CD4-positive, alpha-beta T cell treated with Interferon gamma for 1 hour (primary cell): ENCODE data around the gene PTCSC3.

ENCODE experiments used
- DNase-seq: peaks from one replicate; pipeline ENCODE4 v3.0.0-alpha.2; 2020

The PTCSC3 gene

DNA sequence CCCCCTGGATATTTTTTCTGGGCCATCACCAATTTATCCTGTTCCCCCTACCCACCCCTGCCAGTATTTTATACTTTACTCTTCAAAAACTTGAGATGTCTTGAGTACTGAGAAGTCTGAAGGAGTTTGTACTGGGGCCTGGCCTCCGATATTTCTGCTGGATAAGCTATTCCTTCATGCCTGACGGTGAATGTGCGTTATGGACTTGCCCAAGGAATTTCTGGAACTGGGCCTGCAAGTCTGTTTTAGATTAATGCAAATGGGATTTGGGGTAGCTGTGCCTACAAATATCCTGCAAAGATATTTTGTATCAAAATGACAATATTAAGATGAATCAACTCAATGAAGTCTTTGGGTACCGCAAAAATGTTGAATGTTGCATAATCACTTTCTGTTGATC is at the start of gene PTCSC3:
Gene PTCSC3, minus strand, starts transcription at position 199 of the 400 bp plus-strand sequence.
- no peak for DNase-seq

DNA sequence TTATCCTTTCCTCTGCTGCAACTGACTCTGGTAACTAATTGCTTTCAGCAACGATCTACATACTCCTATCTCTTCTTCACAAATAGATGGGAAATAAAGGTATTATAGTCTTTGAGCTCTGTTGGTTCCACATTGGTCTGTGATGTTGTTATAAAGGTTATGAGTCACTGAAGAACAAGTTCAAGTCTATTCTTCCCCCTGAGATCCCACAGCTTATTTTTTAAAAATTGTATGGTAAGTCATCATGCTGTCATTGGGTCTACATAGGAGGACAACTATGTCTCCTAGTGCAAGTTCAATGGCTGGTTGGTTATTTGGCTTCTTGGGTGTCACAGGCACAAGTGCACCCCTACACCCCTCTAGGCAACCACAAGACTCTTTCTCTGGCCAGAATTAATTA is 49.6 kb upstream of the PTCSC3 start:
- DNase-seq = no peak

DNA sequence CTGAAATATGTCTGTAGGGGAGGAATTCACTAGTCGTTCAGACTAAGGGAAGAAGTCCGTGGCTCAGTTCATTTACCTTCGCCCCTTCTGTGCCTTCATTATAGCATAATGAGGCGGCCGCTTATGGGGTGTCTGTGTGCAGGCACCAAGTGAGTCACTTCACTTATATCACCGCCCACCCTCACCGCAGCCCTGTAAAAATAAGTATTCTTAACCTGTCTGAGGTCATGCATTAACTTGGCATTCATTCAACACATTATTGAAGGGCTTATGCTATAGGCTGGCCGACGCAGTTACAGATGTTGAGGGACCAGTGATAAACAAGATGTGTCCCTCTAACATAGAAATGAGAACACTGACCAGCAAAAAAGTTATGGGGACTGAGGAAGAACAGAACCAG is 47.7 kb upstream of the PTCSC3 start:
- no peak for DNase-seq

DNA sequence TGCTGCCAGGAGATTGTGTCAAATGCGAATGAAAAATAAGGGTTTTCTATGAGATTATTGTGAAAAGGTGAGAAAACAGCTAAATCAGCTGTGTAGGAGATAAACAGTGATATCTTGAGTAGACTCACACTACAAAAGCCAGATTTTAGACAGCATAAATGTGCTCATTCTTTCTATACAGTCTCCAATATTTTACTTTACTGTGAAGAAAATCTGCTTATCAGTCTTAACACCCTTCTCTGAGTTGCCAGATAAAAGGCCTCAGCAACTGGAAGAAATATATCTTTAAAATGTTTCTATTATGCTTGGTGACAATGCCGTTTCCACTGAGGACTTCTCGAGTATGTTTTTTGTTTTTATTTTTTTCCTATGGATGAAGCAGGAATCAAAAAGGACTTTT is 47.0 kb upstream of the PTCSC3 start:
- DNase-seq = no peak

DNA sequence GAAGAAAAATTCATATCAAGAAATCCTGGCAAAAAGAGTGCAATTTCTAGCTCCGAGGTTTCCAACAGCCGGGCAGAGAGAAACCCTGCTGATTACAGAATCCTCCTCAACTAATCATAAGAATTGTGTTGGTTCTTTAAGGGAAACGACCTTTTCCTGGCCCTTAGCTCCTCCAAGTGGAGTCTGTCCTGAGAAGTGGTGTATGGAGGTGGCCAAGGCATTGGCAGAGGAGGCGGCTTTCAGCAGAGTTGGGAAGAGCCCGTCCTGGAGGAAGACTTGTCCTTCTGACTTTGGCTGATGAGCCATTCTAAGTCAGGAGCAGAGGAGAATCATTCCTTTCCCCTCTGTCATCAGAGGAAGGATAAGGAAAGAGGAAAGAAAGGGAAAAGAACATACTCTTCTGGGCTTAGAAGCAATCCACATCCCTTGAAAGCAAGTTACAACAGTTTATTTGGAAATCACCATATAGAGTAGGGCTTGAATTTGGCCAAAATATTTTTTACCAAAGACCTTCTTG is 46.5 kb upstream of the PTCSC3 start:
- DNase-seq = no peak

DNA sequence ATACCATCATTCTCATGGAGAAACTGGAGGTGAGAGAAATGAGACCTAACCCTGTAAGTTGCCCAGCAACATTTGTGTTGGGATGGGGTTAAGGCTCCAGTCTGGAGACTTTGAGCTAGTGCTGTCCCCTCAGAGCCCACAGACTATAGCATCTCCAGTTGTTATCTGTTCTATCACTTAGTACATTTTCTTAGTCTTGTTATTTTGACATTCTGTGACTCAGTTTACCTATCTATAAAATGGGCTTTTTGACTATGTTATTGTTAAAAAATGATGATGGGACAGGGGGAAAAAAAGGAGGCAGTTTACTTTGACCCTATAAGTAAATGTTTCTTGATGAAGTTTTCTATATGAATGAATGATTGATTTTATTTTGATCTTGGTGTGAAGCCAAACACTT is 45.8 kb upstream of the PTCSC3 start:
- no peak for DNase-seq

DNA sequence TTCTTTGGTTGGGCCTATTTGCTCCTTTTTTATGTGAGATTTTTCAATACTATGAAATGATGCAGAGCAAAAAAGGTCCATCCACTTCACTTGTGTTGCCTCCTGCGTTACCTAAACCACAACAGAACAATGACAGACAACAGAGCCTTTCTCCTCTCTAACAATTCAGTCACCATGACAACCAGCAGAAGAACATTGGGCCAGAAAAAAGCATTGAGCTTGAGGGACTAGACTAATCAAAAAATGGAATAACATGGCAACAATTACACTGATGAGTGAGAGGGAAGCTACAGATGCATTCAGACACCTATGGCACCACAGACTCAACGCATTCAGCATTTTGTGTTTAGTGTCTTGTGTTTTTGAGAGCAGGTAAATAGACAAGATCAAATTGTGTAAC is 44.6 kb upstream of the PTCSC3 start:
- no peak for DNase-seq

DNA sequence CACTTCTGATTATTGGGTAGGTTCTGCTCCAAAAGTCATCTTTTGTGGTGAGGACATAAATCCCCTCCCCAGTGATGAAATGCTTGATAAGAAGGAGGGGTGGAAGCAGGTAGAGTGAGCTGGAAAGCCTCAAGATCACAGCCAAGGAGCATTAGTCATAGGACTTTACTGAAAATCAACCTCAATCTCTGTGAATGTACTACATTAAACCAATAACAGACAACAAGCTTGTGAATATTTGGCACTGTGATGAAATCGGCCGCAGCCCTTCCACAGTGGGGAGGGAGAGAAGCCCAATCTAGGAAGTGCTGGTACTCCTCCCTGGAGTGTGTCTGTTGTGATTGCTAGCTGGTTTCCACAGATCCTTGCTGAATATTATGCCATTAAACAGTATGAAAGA is 41.2 kb upstream of the PTCSC3 start:
- no peak for DNase-seq

DNA sequence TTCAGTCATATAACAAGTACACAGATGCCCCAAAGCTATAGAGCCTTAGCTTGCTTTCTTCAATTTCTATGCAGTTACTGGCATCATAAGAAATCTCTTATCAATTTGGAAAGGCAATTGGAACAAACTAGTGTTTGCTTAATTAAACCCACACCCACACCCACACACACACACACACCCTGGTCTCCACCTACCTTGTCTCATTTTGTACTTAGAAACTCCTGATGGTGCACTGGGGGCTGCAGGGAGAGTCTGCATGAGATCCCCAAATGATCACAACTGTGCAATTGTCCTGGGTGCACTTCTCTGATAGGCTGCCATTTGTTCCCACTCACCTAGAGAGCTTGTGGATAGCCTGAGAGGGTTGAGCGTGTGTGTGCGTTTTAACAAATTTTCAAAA is 40.5 kb upstream of the PTCSC3 start:
- DNase-seq = no peak

DNA sequence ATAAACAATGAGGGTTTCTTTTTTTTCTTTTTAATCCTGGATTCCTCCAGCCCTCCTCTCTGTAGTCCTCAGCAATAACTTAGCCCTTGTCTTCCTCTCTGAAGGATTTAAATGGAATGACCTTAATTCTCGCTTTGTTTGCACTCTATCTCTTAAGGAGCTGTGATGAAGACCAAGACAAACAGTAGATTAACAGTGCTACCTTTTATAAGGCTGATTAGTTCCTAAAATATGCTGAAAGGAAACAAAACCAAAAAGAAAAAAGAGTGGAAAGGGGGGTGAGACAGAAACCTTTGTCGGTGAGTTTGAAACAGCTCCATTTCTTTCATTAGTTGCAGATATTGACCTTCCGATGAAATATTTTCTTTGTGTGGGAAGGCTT is 38.7 kb upstream of the PTCSC3 start:
- DNase-seq = no peak

DNA sequence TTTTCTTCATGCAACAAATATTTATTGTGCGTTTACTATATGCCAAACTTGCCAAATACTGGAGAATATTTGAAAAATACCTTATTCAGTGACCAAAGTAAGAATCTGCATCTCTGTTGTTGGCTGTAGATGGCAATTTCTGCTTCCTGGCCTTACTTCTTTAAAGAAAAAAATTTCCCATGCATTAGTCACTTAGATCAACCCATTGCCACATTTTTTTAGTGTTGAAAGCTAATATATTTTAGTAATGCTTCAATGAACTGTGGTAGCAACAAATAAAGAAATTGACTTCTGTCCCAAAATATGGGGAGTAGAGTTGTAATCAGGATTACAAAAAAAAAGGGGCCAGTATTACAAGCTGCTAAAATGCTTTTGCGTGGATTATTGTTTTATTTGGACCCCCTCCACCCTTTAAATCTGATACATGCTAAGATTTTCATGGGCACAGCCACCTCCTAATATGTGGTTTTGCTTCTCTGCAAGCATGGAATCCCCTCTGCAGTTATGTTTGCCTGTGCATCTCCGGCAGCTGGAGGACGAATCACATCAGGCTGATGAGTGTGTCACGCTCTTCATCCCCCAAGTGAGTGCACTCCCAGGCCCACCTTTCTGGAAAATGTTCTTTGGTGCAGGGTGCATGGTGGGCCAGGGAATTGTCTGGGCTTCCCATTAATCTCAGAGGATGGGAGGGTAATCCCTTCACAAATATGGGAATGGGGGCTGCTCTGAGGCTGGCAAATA is 38.1 kb upstream of the PTCSC3 start:
- no peak for DNase-seq

DNA sequence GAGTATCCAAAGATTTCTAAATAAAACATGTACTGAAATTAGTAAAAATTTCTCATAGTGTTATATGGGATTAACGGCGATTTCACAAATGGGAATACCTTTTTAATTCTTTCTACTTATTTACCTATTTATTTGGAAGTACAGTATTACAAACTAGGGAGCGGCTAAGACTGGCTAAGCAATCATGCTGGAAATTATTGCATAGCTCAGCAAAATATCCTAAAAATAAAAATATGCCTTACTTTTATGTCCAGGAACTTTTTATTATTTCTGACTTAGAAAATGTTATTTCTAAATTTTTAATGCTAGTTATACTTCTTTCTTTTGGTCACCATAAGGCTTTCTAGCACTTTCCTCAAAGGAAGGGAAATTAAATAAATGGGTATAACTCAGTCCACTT is 36.5 kb upstream of the PTCSC3 start:
- no peak for DNase-seq

DNA sequence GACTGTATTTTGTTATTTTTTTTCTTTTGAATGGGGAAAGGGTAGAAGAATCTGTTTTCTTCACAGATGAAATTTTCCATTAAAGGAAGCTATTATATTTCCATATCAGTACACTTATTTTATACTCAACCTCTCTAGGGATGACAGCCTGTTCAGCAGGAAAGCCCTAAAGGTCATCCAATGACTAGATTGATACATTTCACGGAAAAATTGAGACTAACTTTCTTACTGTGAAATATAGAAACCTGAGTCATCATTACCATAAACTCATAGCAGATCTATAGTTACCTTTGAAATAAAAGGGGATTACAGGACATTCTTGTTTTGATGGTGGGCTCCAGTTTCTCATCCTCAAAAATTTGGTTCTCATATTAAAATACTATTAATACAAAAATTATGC is 36.1 kb upstream of the PTCSC3 start:
- no peak for DNase-seq

DNA sequence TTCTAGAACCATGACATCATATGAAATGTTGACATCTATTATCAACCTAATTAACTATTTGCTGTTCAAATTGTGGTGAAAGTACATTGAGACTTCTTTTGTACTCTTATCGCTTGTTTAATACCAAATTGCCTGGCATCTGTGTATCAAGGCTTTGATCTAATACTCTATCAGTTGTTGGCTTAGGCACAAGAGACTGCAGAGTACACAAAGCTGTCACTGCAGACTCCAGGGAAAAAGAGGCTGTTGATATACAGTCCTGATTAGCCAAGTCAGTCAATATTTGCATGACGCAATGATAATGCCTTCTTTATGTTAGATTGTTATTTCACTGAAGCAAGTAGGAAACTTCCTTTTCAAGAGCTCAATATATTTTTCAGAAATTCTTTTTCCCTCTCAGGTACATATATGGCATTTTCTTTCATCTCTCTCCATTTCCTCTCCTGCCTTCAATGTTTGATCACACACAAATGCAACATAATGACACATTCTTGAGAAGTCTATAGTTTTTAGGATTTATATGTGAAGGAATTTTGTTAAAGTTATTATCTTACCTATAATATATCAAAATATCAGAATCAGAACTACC is 32.3 kb upstream of the PTCSC3 start:
- DNase-seq = no peak

DNA sequence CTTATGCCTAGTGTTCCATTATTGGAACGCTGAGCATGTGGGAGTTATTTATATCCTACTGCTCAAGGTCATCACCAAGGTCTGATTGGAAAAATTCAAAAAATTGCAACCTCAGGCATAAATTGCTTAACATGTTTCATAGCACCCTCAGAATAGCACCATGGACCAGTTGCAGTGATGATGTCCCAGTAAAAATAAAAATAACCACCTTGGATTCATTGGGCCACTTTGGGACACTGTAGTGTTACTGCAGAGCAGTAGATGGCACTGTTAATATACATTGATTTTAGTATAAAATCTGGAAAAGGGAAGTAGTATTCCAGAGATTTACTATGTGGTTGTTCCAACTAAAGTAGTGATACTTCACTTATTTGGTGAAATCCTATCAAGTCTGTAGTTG is 31.0 kb upstream of the PTCSC3 start:
- DNase-seq = no peak

DNA sequence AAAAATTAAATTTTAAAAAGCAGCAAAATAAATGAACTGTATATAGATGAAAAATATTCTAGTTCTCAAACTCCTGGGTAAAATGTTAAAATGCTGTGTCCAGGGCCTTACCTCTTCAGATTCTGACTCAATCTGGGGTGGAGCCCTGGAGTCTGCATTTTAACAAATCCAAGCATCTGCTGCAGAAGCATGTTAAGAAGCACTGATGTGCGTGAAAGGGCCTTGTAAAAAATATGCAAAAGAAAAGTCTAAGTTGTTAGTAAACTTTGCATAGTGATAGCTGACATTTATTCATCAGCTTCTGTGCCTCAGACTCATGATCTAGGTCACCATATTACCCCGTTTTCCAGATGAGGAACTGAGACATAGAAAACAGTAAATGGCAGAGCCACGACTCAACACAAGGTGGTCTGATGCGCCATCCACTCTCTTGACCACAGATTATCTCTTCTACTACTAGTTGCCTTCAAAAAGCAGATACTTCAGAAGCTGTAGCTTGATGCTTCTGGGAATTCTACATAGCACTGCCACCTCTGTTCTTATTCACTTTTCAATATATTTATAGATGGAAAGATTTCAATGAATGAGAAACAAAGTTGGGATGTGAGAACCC is 28.0 kb upstream of the PTCSC3 start:
- DNase-seq = no peak

DNA sequence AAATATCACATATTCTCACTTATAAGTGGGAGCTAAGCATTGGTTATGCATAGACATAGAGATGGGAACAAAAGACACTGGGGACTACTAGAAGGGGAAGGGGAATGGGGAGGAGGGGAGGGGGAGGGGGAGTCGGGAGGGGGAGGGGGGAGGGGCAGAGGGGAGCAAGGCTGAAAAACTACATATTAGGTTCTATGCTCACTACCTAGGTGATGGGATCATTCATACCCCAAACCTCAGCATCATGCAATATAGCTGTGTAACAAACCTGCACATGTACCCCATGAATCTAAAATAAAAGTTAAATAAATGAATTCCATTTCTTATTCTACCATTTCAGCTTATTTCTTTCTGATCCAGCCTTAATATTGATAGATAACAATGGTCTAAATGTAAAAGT is 21.9 kb upstream of the PTCSC3 start:
- no peak for DNase-seq

DNA sequence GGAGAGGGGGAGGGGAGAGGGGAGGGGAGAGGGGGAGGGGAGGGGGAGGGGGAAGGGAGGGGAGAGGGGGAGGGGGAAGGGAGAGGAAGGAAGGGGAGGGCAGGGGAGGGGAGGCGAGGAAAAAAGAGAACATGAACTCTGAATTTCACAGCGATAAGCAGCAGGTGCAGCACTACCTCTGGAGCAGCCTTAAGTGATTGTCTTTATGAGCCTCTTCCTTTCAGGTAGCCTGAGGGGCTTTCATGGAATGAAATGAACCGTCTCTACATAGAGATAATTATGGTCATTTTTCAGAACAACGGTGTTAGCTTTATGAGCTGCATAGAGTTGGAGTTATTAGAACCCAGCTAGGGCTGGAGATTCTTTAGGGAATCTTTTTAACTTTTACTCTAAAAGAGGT is 18.1 kb upstream of the PTCSC3 start:
- DNase-seq = no peak

DNA sequence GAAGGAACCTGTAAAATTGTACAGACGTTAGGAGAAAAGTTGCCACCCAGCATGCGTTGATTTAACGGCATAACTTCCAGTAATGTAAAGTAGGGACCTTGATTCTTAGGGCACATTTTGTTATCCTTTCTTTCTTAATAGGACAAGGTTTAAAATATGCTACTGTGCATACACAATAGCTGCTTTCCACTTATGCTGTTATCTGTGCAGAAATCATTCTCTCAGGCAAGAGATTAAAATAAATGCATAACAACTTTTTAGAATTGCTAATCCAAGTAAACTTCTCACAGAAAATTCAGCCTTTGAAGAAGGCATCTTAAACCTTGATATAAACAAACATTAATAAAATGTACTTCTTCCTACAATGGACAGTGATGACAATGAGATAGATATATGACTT is 16.0 kb upstream of the PTCSC3 start:
- DNase-seq = no peak

DNA sequence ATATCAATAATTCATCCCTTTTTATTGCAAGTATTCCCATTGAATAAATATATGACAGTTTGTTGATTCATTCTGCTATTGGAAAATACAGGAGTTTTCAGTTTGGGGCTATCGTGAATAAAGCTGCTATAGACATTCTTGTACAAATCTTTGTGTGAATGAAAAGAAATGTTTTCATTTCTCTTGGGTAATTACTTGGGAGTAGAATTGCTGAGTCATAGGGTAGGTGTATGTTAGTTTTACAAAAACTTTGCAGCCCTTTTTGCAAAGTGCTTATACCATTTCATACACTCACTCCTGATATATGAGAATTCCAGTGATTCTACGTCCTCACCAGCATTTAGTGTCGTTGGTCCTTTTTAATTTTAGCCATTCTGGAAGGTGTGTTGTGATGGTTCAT is 6.9 kb upstream of the PTCSC3 start:
- no peak for DNase-seq

DNA sequence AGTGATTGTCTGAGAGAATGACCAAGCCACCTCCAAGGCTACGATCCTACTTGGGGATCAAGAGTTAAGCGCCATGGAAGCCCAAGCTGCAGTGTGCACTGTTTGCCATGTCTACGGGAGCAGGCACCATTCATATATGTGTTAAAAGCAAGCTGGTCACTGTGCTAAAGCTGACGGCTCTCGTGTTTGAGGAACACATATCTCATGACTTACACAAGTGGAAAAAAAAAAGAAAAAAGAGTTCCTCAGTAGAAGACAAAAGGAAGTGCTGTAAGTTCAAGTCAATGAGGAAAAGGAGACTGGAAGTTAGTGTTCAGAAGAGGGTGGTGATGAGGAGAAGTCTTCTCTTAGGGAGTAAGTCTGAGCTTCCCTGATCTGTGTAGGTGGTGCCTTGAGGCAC is 4.9 kb upstream of the PTCSC3 start:
- DNase-seq = no peak

DNA sequence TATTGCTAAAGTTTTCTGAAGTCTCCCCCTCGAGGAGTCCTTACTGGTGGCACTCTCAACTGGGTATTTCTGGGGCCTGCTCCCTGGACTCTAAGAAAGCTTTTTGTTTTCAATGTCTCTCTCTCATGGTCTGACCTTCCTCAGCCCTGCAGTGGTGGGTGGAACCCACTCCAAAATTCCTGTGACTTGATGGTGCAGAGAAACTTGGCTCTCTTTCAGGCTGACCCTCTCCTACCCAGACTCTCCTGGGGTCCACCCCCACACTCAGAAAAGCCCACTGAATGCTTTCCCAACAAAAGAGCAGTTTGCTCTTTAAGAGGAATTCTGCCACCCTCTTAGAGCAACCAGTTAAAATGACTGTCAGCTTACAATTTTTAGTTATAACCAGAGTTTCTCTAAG is 967 bp upstream of the PTCSC3 start:
- no peak for DNase-seq

DNA sequence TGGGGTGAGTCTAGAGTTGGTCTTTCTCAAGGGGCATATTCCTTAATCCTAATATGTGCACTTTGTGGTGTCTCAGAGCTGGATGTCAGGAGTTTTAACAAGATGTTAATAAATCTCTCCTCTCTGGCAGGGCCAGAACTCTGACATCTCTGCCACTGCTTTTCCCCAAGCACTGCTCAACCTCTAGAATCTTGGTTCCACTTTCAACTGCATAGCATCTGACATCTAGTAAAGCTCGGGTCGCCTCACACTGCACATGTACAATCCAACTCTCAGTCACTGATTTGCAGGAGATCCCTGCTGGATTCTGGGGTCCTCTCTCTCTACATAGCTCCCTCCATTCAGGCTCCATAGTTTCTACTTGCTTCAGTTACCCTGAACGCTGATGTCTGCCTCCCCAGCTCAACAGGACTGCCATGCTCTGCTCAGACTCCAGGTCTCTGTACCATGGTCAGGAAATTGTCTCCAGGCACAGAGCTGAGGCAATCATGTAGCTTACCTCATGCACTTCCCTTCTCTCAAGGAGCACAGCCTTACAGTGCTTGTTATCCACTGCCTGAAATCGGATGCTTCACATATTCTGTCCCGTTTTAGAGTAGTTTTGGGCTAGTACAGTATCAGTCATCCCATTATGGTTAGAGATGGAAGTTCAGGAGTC is 1.6 kb downstream of the PTCSC3 start:
- DNase-seq = no peak

DNA sequence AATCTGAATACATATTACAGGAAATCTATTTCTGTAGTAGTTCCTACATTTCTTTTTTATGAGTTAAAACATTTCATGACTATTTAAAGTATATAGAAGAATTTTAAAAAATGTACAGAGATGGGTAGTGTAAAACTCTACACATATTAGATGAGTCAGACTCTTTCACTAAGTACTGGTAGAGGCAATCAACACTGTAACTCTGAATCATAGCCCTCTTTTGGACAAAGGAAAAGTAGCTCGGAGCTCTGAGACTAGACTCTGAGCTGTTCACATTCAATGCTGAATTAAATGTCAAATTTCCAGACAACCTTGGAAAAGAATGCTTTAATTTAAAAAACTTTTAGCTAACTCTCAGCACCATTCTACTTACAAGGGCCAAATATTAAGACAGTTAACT is 3.4 kb downstream of the PTCSC3 start:
- DNase-seq = no peak
